H1 (cell line): Measurements from ENCODE around the gene PRKRIP1. TPM values are rescaled to one million over a fixed set of nuclear protein-coding genes. Genes with fewer than 3 reads are reported as not detected.

Source experiments
- CTCF ChIA-PET: fragments of 300-600 bp; sonication (Branson Sonifier 250); formaldehyde crosslinking; loops from one replicate; lab custom pipeline; 2021; ENCODE audit not compliant: partially characterized antibody; lab: Charles Lee
- POLR2A ChIA-PET: fragments of 300-600 bp; sonication (Branson Sonifier 250); formaldehyde crosslinking; loops from one replicate; lab custom pipeline; 2021; ENCODE audit warnings: inconsistent platforms; ENCODE audit not compliant: partially characterized antibody; lab: Charles Lee
- DNase-seq, 2 experiments: peaks; one replicate each; pipeline versions ENCODE4 v3.0.0 to v3.0.0-alpha.2; 2010 to 2022; ENCODE audit warnings: low spot score in 2 of 2, low read depth in 1 of 2, mixed read lengths in 1 of 2
- FAIRE-seq: peaks from 2 replicates; lab custom pipeline; 2011; peaks lifted over from hg19 to GRCh38; lab: Jason Lieb, UNC
- H2AFZ ChIP-seq: 2 replicates; pipeline ENCODE4 v1.8.1; 2012; ENCODE audit warnings: low read length, inconsistent platforms
- H2AK5ac ChIP-seq: 2 replicates; pipeline ENCODE4 v1.6.1; 2013; ENCODE audit warnings: low read depth, low read length
- H2BK120ac ChIP-seq: replicated peaks from 2 replicates; pipeline ENCODE3; 2013; ENCODE audit warnings: low read depth, low read length, inconsistent platforms
- H2BK12ac ChIP-seq: 2 replicates; pipeline ENCODE4 v1.6.1; 2013; ENCODE audit warnings: low read depth, low read length
- H2BK15ac ChIP-seq: 2 replicates; pipeline ENCODE4 v1.6.1; 2013; ENCODE audit warnings: low read length
- H2BK20ac ChIP-seq: 2 replicates; pipeline ENCODE4 v1.6.1; 2013; ENCODE audit warnings: low read length
- H2BK5ac ChIP-seq: 2 replicates; pipeline ENCODE4 v1.6.1; 2013; ENCODE audit warnings: low read depth, low read length
- H3K14ac ChIP-seq: 2 replicates; pipeline ENCODE4 v1.6.1; 2013; ENCODE audit warnings: inconsistent platforms; ENCODE audit not compliant: insufficient read length
- H3K18ac ChIP-seq: 2 replicates; pipeline ENCODE4 v1.6.1; 2013; ENCODE audit warnings: low read length; ENCODE audit errors: extremely low read depth
- H3K23ac ChIP-seq: 2 replicates; pipeline ENCODE4 v1.6.1; 2013; ENCODE audit warnings: inconsistent platforms; ENCODE audit not compliant: insufficient read length
- H3K23me2 ChIP-seq: 2 replicates; pipeline ENCODE4 v1.6.1; 2013; ENCODE audit warnings: low read depth, low read length
- H3K27ac ChIP-seq: 2 replicates; pipeline ENCODE4 v1.6.1; 2011; ENCODE audit warnings: low read depth, low read length, inconsistent platforms
- H3K27me3 ChIP-seq, 4 experiments: replicated peaks in 1 of 4; 1 replicate in 1 of 4; 2 replicates in 3 of 4; pipeline versions ENCODE4 v1.6.1 to v1.8.1; 2011 to 2013; ENCODE audit warnings: low read length in 3 of 4, mild to moderate bottlenecking in 3 of 4, inconsistent platforms in 2 of 4, mixed read lengths in 2 of 4, moderate library complexity in 1 of 4; ENCODE audit not compliant: control insufficient read depth in 3 of 4, insufficient read depth in 3 of 4; ENCODE audit errors: extremely low read depth in 1 of 4
- H3K36me3 ChIP-seq, 4 experiments: 2 replicates each; pipeline versions ENCODE4 v1.6.1 to v1.8.1; 2011 to 2013; ENCODE audit warnings: mild to moderate bottlenecking in 4 of 4, low read length in 3 of 4, moderate library complexity in 2 of 4, control low read depth in 1 of 4, inconsistent platforms in 1 of 4; ENCODE audit not compliant: insufficient read depth in 4 of 4, control insufficient read depth in 2 of 4
- H3K4ac ChIP-seq: replicated peaks from 2 replicates; pipeline ENCODE3; 2013; ENCODE audit warnings: low read length, low read depth, mixed read lengths, inconsistent platforms; ENCODE audit not compliant: insufficient read length
- H3K4me1 ChIP-seq, 4 experiments: replicated peaks in 1 of 4; 1 replicate in 1 of 4; 2 replicates in 3 of 4; pipeline versions ENCODE4 v1.6.1 to v1.8.1; 2011 to 2013; ENCODE audit warnings: low read length in 3 of 4, inconsistent platforms in 2 of 4, mixed read lengths in 1 of 4; ENCODE audit not compliant: insufficient read depth in 4 of 4, control insufficient read depth in 3 of 4
- H3K4me2 ChIP-seq, 2 experiments: 2 replicates each; pipeline versions ENCODE4 v1.6.1 to v1.8.1; 2011 to 2013; ENCODE audit warnings: low read depth in 2 of 2, low read length in 2 of 2, control low read depth in 1 of 2, inconsistent platforms in 1 of 2, mild to moderate bottlenecking in 1 of 2; ENCODE audit not compliant: insufficient read depth in 1 of 2
- H3K4me3 ChIP-seq, 4 experiments: fragments of 200-600, 300-600 bp in 1 of 4; sonication (generic), shearing (Covaris generic), sonication (Bioruptor Twin) in 1 of 4; 2 replicates each; pipeline versions ENCODE4 v1.5.1 to v1.8.1; 2011 to 2016; ENCODE audit warnings: low read length in 4 of 4, low read depth in 3 of 4, control low read depth in 2 of 4, inconsistent platforms in 2 of 4, mild to moderate bottlenecking in 2 of 4, mixed read lengths in 1 of 4, moderate library complexity in 1 of 4; ENCODE audit not compliant: insufficient read depth in 2 of 4; ENCODE audit errors: extremely low read depth in 1 of 4
- H3K56ac ChIP-seq: replicated peaks from 2 replicates; pipeline ENCODE3; 2013; ENCODE audit warnings: low read depth, mild to moderate bottlenecking, mixed read lengths, low read length, inconsistent platforms; ENCODE audit not compliant: insufficient read length
- H3K79me1 ChIP-seq: 2 replicates; pipeline ENCODE4 v1.6.1; 2013; ENCODE audit warnings: low read depth, low read length, control low read depth
- H3K79me2 ChIP-seq, 2 experiments: 2 replicates each; pipeline versions ENCODE4 v1.6.1 to v1.8.1; 2012 to 2013; ENCODE audit warnings: low read length in 2 of 2, mild to moderate bottlenecking in 2 of 2, inconsistent platforms in 1 of 2; ENCODE audit not compliant: insufficient read depth in 2 of 2, control insufficient read depth in 1 of 2
- H3K9ac ChIP-seq, 4 experiments: replicated peaks in 1 of 4; 1 replicate in 1 of 4; 2 replicates in 3 of 4; pipeline versions ENCODE4 v1.6.1 to v1.8.1; 2011 to 2013; ENCODE audit warnings: low read depth in 3 of 4, low read length in 3 of 4, control low read depth in 2 of 4, mild to moderate bottlenecking in 2 of 4, moderate library complexity in 2 of 4, inconsistent platforms in 1 of 4; ENCODE audit errors: extremely low read depth in 1 of 4
- H3K9me3 ChIP-seq, 2 experiments: 2 replicates each; pipeline versions ENCODE4 v1.6.1 to v1.8.1; 2012 to 2013; ENCODE audit warnings: mild to moderate bottlenecking in 2 of 2, moderate library complexity in 2 of 2, control low read depth in 1 of 2, inconsistent platforms in 1 of 2, low read depth in 1 of 2, low read length in 1 of 2, mixed read lengths in 1 of 2; ENCODE audit not compliant: insufficient read depth in 2 of 2
- H4K20me1 ChIP-seq, 2 experiments: replicated peaks in 1 of 2; 2 replicates each; pipeline versions ENCODE3 to v1.8.1; 2011 to 2013; ENCODE audit warnings: inconsistent platforms in 2 of 2, low read length in 2 of 2, mild to moderate bottlenecking in 1 of 2; ENCODE audit not compliant: insufficient read depth in 2 of 2, control insufficient read depth in 1 of 2
- H4K5ac ChIP-seq: 2 replicates; pipeline ENCODE4 v1.6.1; 2013; ENCODE audit warnings: low read length, low read depth, mixed read lengths, inconsistent platforms; ENCODE audit not compliant: insufficient read length
- H4K8ac ChIP-seq: 2 replicates; pipeline ENCODE4 v1.8.0; 2013; ENCODE audit warnings: mild to moderate bottlenecking, moderate library complexity, low read length, inconsistent platforms; ENCODE audit not compliant: insufficient read depth; ENCODE audit errors: extremely low read depth
- H4K91ac ChIP-seq: replicated peaks from 2 replicates; pipeline ENCODE3; 2013; ENCODE audit warnings: low read length, mixed read lengths, inconsistent platforms; ENCODE audit not compliant: insufficient read length
- ASH2L ChIP-seq: fragments of 200-600, 300-600 bp; sonication (generic); IDR thresholded peaks from one replicate; pipeline ENCODE4 v1.7.1; 2017; ENCODE audit warnings: low read length
- CBX5 ChIP-seq: fragments of 300-800, 300-1000 bp; sonication (generic); IDR thresholded peaks from 2 replicates; pipeline ENCODE4 v1.7.1; 2016; ENCODE audit warnings: antibody characterized with exemption, low read length, low read depth
- CHD1 ChIP-seq: IDR thresholded peaks from 2 replicates; pipeline ENCODE4 v1.6.1; 2012; ENCODE audit warnings: low read depth, low read length, improper control_type of control experiment
- EGR1 ChIP-seq: IDR thresholded peaks from 2 replicates; pipeline ENCODE4 v1.6.1; 2011; ENCODE audit warnings: low read depth, low read length, borderline replicate concordance
- NRF1 ChIP-seq: IDR thresholded peaks from 2 replicates; pipeline ENCODE4 v1.6.1; 2011; ENCODE audit warnings: mild to moderate bottlenecking, low read depth, low read length, improper control_type of control experiment
- PHF8 ChIP-seq: fragments of 200-600 bp; sonication (generic); conservative IDR thresholded peaks from 2 replicates; pipeline ENCODE4 v1.7.1; 2012; ENCODE audit warnings: low read depth, mild to moderate bottlenecking, inconsistent platforms, low read length, moderate library complexity
- POLR2A ChIP-seq, 2 experiments: IDR thresholded peaks; 1 replicate in 1 of 2; 2 replicates in 1 of 2; pipeline ENCODE4 v1.6.1; 2011; ENCODE audit warnings: low read depth in 2 of 2, low read length in 2 of 2, mild to moderate bottlenecking in 2 of 2; ENCODE audit errors: control extremely low read depth in 1 of 2
- SRF ChIP-seq: IDR thresholded peaks from 2 replicates; pipeline ENCODE4 v1.6.1; 2011; ENCODE audit warnings: mild to moderate bottlenecking, low read depth, low read length, moderate library complexity
- TAF7 ChIP-seq: optimal IDR thresholded peaks from 2 replicates; pipeline ENCODE3; 2011; ENCODE audit warnings: low read depth, mild to moderate bottlenecking, inconsistent platforms, low read length, moderate library complexity, borderline replicate concordance
- YY1 ChIP-seq: IDR thresholded peaks from 2 replicates; pipeline ENCODE4 v1.6.1; 2011; ENCODE audit warnings: low read depth, mild to moderate bottlenecking, low read length
- WGBS, 2 experiments: shearing (Covaris generic) in 1 of 2; methylation state at CpG; one replicate each; pipeline versions ENCODE4 v1.1.6 to v1.1.7; 2013 to 2015; ENCODE audit warnings: low lambda C conversion rate in 2 of 2, mixed read lengths in 2 of 2, inconsistent platforms in 1 of 2, low coverage in 1 of 2, missing lambda C conversion rate in 1 of 2; ENCODE audit not compliant: insufficient replicate concordance in 2 of 2, insufficient coverage in 1 of 2, insufficient read length in 1 of 2; ENCODE audit errors: extremely low coverage in 1 of 2, missing lambda C conversion rate in 1 of 2; 5-methylcytosine and 5-hydroxymethylcytosine counted together
- polyA plus RNA-seq, 7 experiments: library from polyadenylated mRNA; depleted of rRNA in 3 of 7; stranded (reverse) in 5 of 7; unstranded in 2 of 7; fragments of >200 nt in 5 of 7; fragments of 200-250 nt in 2 of 7; gene quantifications; 1 replicate in 5 of 7; 2 replicates in 1 of 7; 4 replicates in 1 of 7; pipeline versions ENCODE4 v1.2.1 to v1.2.3, GENCODE V29; 2011 to 2013; ENCODE audit warnings: missing spikeins in 2 of 7, mixed read lengths in 2 of 7
- total RNA-seq: library from RNA; stranded (reverse); fragmentation: NEBNext Ultra II Directional; extraction: Animal tissue kit (Norgen Biotek cat#: 25700); gene quantifications from 2 replicates; pipeline ENCODE4 v1.2.1, GENCODE V29; 2021
- TF ChIP-seq, protein P1 (sequence below): IDR thresholded peaks from 2 replicates; pipeline ENCODE4 v1.6.1; 2012; ENCODE audit warnings: inconsistent platforms

The PRKRIP1 gene
- total and polyA plus RNA-seq, 2 of the 8 experiments (the other 6 are each of a cell fraction or from before 2014, with no cell fraction given), result 11.1 to 22.0 TPM

GRCh38 chr7:102433219-102434038, 37.3 kb downstream of the PRKRIP1 start, which contains the start of gene ORAI2:
TSS of gene ORAI2 (plus strand) at chr7:102433575. CDS start at chr7:102438957, 5,382 bp downstream.
- H3K23me2 ChIP-seq, result peaks cover 3% of the 10 kb centered on the region; the same call in 1 of the 2 replicates
- H3K23ac ChIP-seq, result no peak within 1 kb of the TSS
- H3K18ac ChIP-seq, result peak within 1 kb of the TSS; percentile 78
- H3K79me1 ChIP-seq, result no peaks in the 10 kb centered on the region
- H2BK12ac ChIP-seq, result no peak within 1 kb of the TSS
- H3K36me3 ChIP-seq, result no peaks in the 10 kb centered on the region; a peak in 1 of 8 replicates
- no peak within 1 kb of the TSS for H3K14ac ChIP-seq
- 0 out of 2 replicates have a peak within 1 kb of the TSS, but pooled peaks have one; percentile 35 for H2BK5ac ChIP-seq
- POLR2A ChIA-PET, result interaction anchor here (2.3 to 3.6 kb wide), 2 partner anchors 8 to 9 kb away, joined by 8 to 16 read pairs; no protein-coding TSS in a partner anchor
- H2BK15ac ChIP-seq, result no peak within 1 kb of the TSS
- H3K27me3 ChIP-seq, result no peaks in the 10 kb centered on the region
- peak within 1 kb of the TSS; percentile 70; the same call in 1 of the 2 replicates for H2AK5ac ChIP-seq
- WGBS, 2 experiments, result 4% methylated on average over 19 of the region's 90 CpGs; no CpG with 5 or more reads in 1 of the 2 experiments
- CTCF ChIA-PET, result interaction anchor here (0.8 to 1.2 kb wide), 3 partner anchors 16 to 154 kb away, joined by 3 to 4 read pairs (median 3); no protein-coding TSS in a partner anchor
- DNase-seq, result peak in 1 of 2 experiments; percentile 86
- H3K9ac ChIP-seq, result peak within 1 kb of the TSS in 3 of 4 experiments; percentile 20 to 93 (median 47); a peak in 5 of 7 replicates
- FAIRE-seq, result no peak
- H3K27ac ChIP-seq, result no peak within 1 kb of the TSS; the same call in 1 of the 2 replicates
- peak within 1 kb of the TSS; percentile 46 for H3K56ac ChIP-seq
- peak within 1 kb of the TSS; percentile 77 to 85 for H3K4me2 ChIP-seq
- H4K20me1 ChIP-seq, result peaks cover 0 to 3% of the 10 kb centered on the region in 2 experiments
- no peak within 1 kb of the TSS for H3K4ac ChIP-seq
- H3K4me3 ChIP-seq, result peak within 1 kb of the TSS; percentile 62 to 78 (median 74)
- no peaks in the 10 kb centered on the region for H3K79me2 ChIP-seq
- H3K4me1 ChIP-seq, result peaks cover 0 to 8% (median 5%) of the 10 kb centered on the region in 4 experiments; a peak in 5 of 7 replicates
- no peaks in the 10 kb centered on the region for H3K9me3 ChIP-seq
- no peak within 1 kb of the TSS for H2BK120ac ChIP-seq
- H4K91ac ChIP-seq, result no peak within 1 kb of the TSS
- H2AFZ ChIP-seq, result 0 out of 2 replicates have a peak within 1 kb of the TSS, but pooled peaks have one; percentile 44
- H4K5ac ChIP-seq, result no peak within 1 kb of the TSS
- no peak within 1 kb of the TSS for H2BK20ac ChIP-seq
- H4K8ac ChIP-seq, result peak within 1 kb of the TSS; percentile 64
- TF ChIP-seq YY1 (no peak), CBX5 (no peak), PHF8 (peak; percentile 57), EGR1 (peak; percentile 78; the same call in 1 of the 2 replicates), TAF7 (no peak), ASH2L (peak; percentile 40), NRF1 (no peak), CHD1 (no peak), POLR2A (IDR thresholded peaks at IDR 0.05; ENCODE audit: control extremely low read depth in 1 of 2, low read depth in 2 of 2, low read length in 2 of 2) (no peak; a peak in 1 of 3 replicates), SRF (no peak)
- TF ChIP-seq, protein P1, sequence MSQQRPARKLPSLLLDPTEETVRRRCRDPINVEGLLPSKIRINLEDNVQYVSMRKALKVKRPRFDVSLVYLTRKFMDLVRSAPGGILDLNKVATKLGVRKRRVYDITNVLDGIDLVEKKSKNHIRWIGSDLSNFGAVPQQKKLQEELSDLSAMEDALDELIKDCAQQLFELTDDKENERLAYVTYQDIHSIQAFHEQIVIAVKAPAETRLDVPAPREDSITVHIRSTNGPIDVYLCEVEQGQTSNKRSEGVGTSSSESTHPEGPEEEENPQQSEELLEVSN, result no peak
